Measurements from ENCODE around the gene ZNF74.
"Not testable (repeated sequence)": the region's sequence is repeated elsewhere in the genome, so short reads cannot be mapped to it uniquely, and the experiment has no call there.

Gene ZNF74

GRCh38 chr22:20393705-20394476 lies at the start of gene ZNF74:
ZNF74 (plus strand) TSS chr22:20394151; CDS start chr22:20394629, 478 bp downstream.
- DNase-seq (ENCODE audit: low spot score), result peak; percentile 82

- not testable (repeated sequence) for DNase-seq (ENCODE audit: low spot score)
These were observed 47.4 kb upstream of the ZNF74 start for GRCh38 chr22:20346553-20346952.

- DNase-seq (ENCODE audit: low spot score), result not testable (repeated sequence)
These were observed 41.4 kb upstream of the ZNF74 start for GRCh38 chr22:20352536-20352935.

GRCh38 chr22:20354238-20354975 lies 39.5 kb upstream of the ZNF74 start:
- no peak for DNase-seq (ENCODE audit: low spot score)

- not testable (repeated sequence) for DNase-seq (ENCODE audit: low spot score)
These were observed 37.9 kb upstream of the ZNF74 start for GRCh38 chr22:20355939-20356636.

- not testable (repeated sequence) for DNase-seq (ENCODE audit: low spot score)
These were observed 37.0 kb upstream of the ZNF74 start for GRCh38 chr22:20356906-20357305.

GRCh38 chr22:20357967-20358366 lies 36.0 kb upstream of the ZNF74 start:
- not testable (repeated sequence) for DNase-seq (ENCODE audit: low spot score)

GRCh38 chr22:20358503-20359239 lies 35.3 kb upstream of the ZNF74 start:
- not testable (repeated sequence) for DNase-seq (ENCODE audit: low spot score)

GRCh38 chr22:20360261-20360660 lies 33.7 kb upstream of the ZNF74 start:
- not testable (repeated sequence) for DNase-seq (ENCODE audit: low spot score)

- DNase-seq (ENCODE audit: low spot score), result not testable (repeated sequence)
These were observed 32.8 kb upstream of the ZNF74 start for GRCh38 chr22:20360866-20361751.

GRCh38 chr22:20361752-20362229 lies 32.2 kb upstream of the ZNF74 start:
- DNase-seq (ENCODE audit: low spot score), result not testable (repeated sequence)

GRCh38 chr22:20362403-20362802 lies 31.5 kb upstream of the ZNF74 start:
- DNase-seq (ENCODE audit: low spot score), result not testable (repeated sequence)

GRCh38 chr22:20364335-20365260 lies 29.4 kb upstream of the ZNF74 start:
- DNase-seq (ENCODE audit: low spot score), result not testable (repeated sequence)

GRCh38 chr22:20366841-20367240 lies 27.1 kb upstream of the ZNF74 start:
- not testable (repeated sequence) for DNase-seq (ENCODE audit: low spot score)

GRCh38 chr22:20368875-20369274 lies 25.1 kb upstream of the ZNF74 start:
- DNase-seq (ENCODE audit: low spot score), result not testable (repeated sequence)

GRCh38 chr22:20371687-20372086 lies 22.3 kb upstream of the ZNF74 start:
- DNase-seq (ENCODE audit: low spot score), result not testable (repeated sequence)

GRCh38 chr22:20372406-20372854 lies 21.5 kb upstream of the ZNF74 start:
- DNase-seq (ENCODE audit: low spot score), result not testable (repeated sequence)

- DNase-seq (ENCODE audit: low spot score), result not testable (repeated sequence)
These were observed 20.7 kb upstream of the ZNF74 start for GRCh38 chr22:20373195-20373706.

GRCh38 chr22:20374130-20374529 lies 19.8 kb upstream of the ZNF74 start:
- not testable (repeated sequence) for DNase-seq (ENCODE audit: low spot score)

All from COLO829 (cell line).